ENCODE results near the gene THAP4. TPM values are rescaled to one million over a fixed set of nuclear protein-coding genes. Genes with fewer than 3 reads are reported as not detected.

Gene THAP4
- polyA plus RNA-seq, 1 donor (not counting 4 experiments of a cell fraction or from before 2014, with no cell fraction given) = 30.3 TPM

GRCh38 chr2:241615522-241616052 lies 21.4 kb downstream of the THAP4 start:
- H3K27ac ChIP-seq (ENCODE audit: control insufficient read depth, insufficient read depth, low read length) = no peak overlapping the region
- peaks cover 2% of the 10 kb centered on the region for H3K9me1 ChIP-seq (ENCODE audit: control insufficient read depth, extremely low read depth, insufficient read depth, low read length)
- H3K27me3 ChIP-seq (ENCODE audit: control insufficient read depth, extremely low read depth, insufficient read depth, low read length) = no peaks in the 10 kb centered on the region
- no peak overlapping the region for H3K4me2 ChIP-seq (ENCODE audit: control insufficient read depth, extremely low read depth, insufficient read depth, low read depth, low read length)
- DNase-seq (ENCODE audit: low read depth, low spot score) = no peak
- peaks cover 68% of the 10 kb centered on the region for H3K79me2 ChIP-seq (ENCODE audit: control insufficient read depth, insufficient read depth, low read length)
- peaks cover 2% of the 10 kb centered on the region for H3K4me1 ChIP-seq (ENCODE audit: control insufficient read depth, extremely low read depth, insufficient read depth, low read length)
- peaks cover 10 to 25% of the 10 kb centered on the region in 2 experiments for H3K36me3 ChIP-seq (ENCODE audit: control insufficient read depth in 2 of 2, extremely low read depth in 1 of 2, insufficient read depth in 2 of 2, low read length in 2 of 2)
- peaks cover 10% of the 10 kb centered on the region for H4K20me1 ChIP-seq (ENCODE audit: control insufficient read depth, extremely low read depth, insufficient read depth, low read length)
- no peak for TF ChIP-seq CTCF (optimal IDR thresholded peaks at IDR 0.05 in 1 of 3, IDR thresholded peaks at IDR 0.05 in 1 of 3, conservative IDR thresholded peaks at IDR 0.05 in 1 of 3; ENCODE audit: extremely low read depth in 1 of 3, insufficient read depth in 2 of 3, low read length in 3 of 3)
- peaks cover 7% of the 10 kb centered on the region for H3K9me3 ChIP-seq (ENCODE audit: control insufficient read depth, low read depth, low read length)
- dilution Hi-C loops (cut with MboI; ENCODE audit: extremely low pct_ligation_motif_present, low sequenced_read_pairs) = no loop called here
- H3K4me3 ChIP-seq (ENCODE audit: control insufficient read depth in 2 of 3, extremely low read depth in 1 of 3, insufficient read depth in 2 of 3, low read depth in 1 of 3, low read length in 3 of 3) = no peak overlapping the region
- no peak overlapping the region for H2AFZ ChIP-seq (ENCODE audit: control insufficient read depth, low read length)
- no peak overlapping the region for H3K9ac ChIP-seq (ENCODE audit: control insufficient read depth, extremely low read depth, insufficient read depth, low read length)
- no peak for FAIRE-seq

GRCh38 chr2:241615041-241615440 lies 21.9 kb downstream of the THAP4 start:
- peaks cover 68% of the 10 kb centered on the region for H3K79me2 ChIP-seq (ENCODE audit: control insufficient read depth, insufficient read depth, low read length)

More at GRCh38 chr2:241615041-241615440, 21.9 kb downstream of the THAP4 start:
- Histone ChIP-seq H3K9me3 (ENCODE audit: control insufficient read depth, low read depth, low read length) (peaks cover 1% of the 10 kb centered on the region), H3K9ac (ENCODE audit: control insufficient read depth, extremely low read depth, insufficient read depth, low read length) (no peak overlapping the region), H2AFZ (ENCODE audit: control insufficient read depth, low read length) (no peak overlapping the region), H3K27ac (ENCODE audit: control insufficient read depth, insufficient read depth, low read length) (no peak overlapping the region), H4K20me1 (ENCODE audit: control insufficient read depth, extremely low read depth, insufficient read depth, low read length) (peaks cover 10% of the 10 kb centered on the region), H3K36me3 (ENCODE audit: control insufficient read depth in 2 of 2, extremely low read depth in 1 of 2, insufficient read depth in 2 of 2, low read length in 2 of 2) (peaks cover 10 to 25% of the 10 kb centered on the region in 2 experiments), H3K27me3 (ENCODE audit: control insufficient read depth, extremely low read depth, insufficient read depth, low read length) (no peaks in the 10 kb centered on the region), H3K9me1 (ENCODE audit: control insufficient read depth, extremely low read depth, insufficient read depth, low read length) (peaks cover 2% of the 10 kb centered on the region), H3K4me2 (ENCODE audit: control insufficient read depth, extremely low read depth, insufficient read depth, low read depth, low read length) (no peak overlapping the region), H3K4me1 (ENCODE audit: control insufficient read depth, extremely low read depth, insufficient read depth, low read length) (peaks cover 4% of the 10 kb centered on the region), H3K4me3 (ENCODE audit: control insufficient read depth in 2 of 3, extremely low read depth in 1 of 3, insufficient read depth in 2 of 3, low read depth in 1 of 3, low read length in 3 of 3) (no peak overlapping the region)
- DNase-seq (ENCODE audit: low read depth, low spot score) (no peak), FAIRE-seq (no peak)
- TF ChIP-seq CTCF (optimal IDR thresholded peaks at IDR 0.05 in 1 of 3, IDR thresholded peaks at IDR 0.05 in 1 of 3, conservative IDR thresholded peaks at IDR 0.05 in 1 of 3; ENCODE audit: extremely low read depth in 1 of 3, insufficient read depth in 2 of 3, low read length in 3 of 3) (no peak), EZH2 (IDR thresholded peaks at IDR 0.05; ENCODE audit: low read length) (no peak)
- dilution Hi-C loops (cut with MboI; ENCODE audit: extremely low pct_ligation_motif_present, low sequenced_read_pairs) = no loop called here

Measured in keratinocyte (primary cell).